OCI-LY1 (cell line): ENCODE data around the gene ACAP3.

Experiments
- CTCF ChIP-seq: fragments of 200-600 bp; sonication (generic), shearing (Covaris generic); IDR thresholded peaks from 2 replicates; pipeline ENCODE4 v1.5.1; 2017; ENCODE audit warnings: mild to moderate bottlenecking, antibody characterized with exemption, low read length, moderate library complexity, mixed read lengths
- EZH2 ChIP-seq: fragments of 200-600 bp; sonication (generic), shearing (Covaris generic); IDR thresholded peaks from 2 replicates; pipeline ENCODE4 v1.8.0; 2017; ENCODE audit warnings: borderline replicate concordance, mixed run types, mild to moderate bottlenecking, antibody characterized with exemption, low read length, moderate library complexity, mixed read lengths

GRCh38 chr1:1296070-1297061, 11.4 kb downstream of the ACAP3 start:
- TF ChIP-seq CTCF (no peak), EZH2 (no peak)
